ENCODE results near the gene PRAMEF17.
A peak's percentile ranks its signal among the peaks of the same experiment; 100 is the strongest.
"Not testable (repeated sequence)": the region's sequence is repeated elsewhere in the genome, so short reads cannot be mapped to it uniquely, and the experiment has no call there.

PRAMEF17 gene

GRCh38 chr1:13389332-13389731 is at the start of gene PRAMEF17:
Gene PRAMEF17 (plus strand): TSS chr1:13389632. CDS start chr1:13389658, 26 bp downstream.
- not testable (repeated sequence) for DNase-seq

GRCh38 chr1:13342496-13342895 is 46.9 kb upstream of the PRAMEF17 start:
- not testable (repeated sequence) for DNase-seq

GRCh38 chr1:13347034-13347433 is 42.4 kb upstream of the PRAMEF17 start, which contains the start of gene PRAMEF14:
Gene PRAMEF14 (minus strand): TSS chr1:13347134. CDS start chr1:13345314, 1,820 bp downstream.
- DNase-seq, result not testable (repeated sequence)

GRCh38 chr1:13353476-13353875 is 36.0 kb upstream of the PRAMEF17 start:
- DNase-seq, result not testable (repeated sequence)

GRCh38 chr1:13354475-13354874 is 35.0 kb upstream of the PRAMEF17 start:
- DNase-seq, result not testable (repeated sequence)

- peak; percentile 16 to 47 for DNase-seq
Observed at GRCh38 chr1:13356774-13357173, 32.7 kb upstream of the PRAMEF17 start.

- not testable (repeated sequence) for DNase-seq
Observed at GRCh38 chr1:13362364-13362763, 27.1 kb upstream of the PRAMEF17 start.

- not testable (repeated sequence) for DNase-seq
Observed at GRCh38 chr1:13364928-13365327, 24.5 kb upstream of the PRAMEF17 start.

- not testable (repeated sequence) for DNase-seq
Observed at GRCh38 chr1:13366536-13366935, 22.9 kb upstream of the PRAMEF17 start.

- not testable (repeated sequence) for DNase-seq
Observed at GRCh38 chr1:13368544-13368943, 20.9 kb upstream of the PRAMEF17 start.

- not testable (repeated sequence) for DNase-seq
Observed at GRCh38 chr1:13378983-13379382, 10.4 kb upstream of the PRAMEF17 start.

- DNase-seq, result not testable (repeated sequence)
Observed at GRCh38 chr1:13380380-13380779, 9.1 kb upstream of the PRAMEF17 start.

- not testable (repeated sequence) for DNase-seq
Observed at GRCh38 chr1:13393004-13393403, 3.6 kb downstream of the PRAMEF17 start.

- not testable (repeated sequence) for DNase-seq
Observed at GRCh38 chr1:13394761-13395160, 5.3 kb downstream of the PRAMEF17 start.

GRCh38 chr1:13395311-13395710 is 5.9 kb downstream of the PRAMEF17 start:
- not testable (repeated sequence) for DNase-seq

- no peak for DNase-seq
Observed at GRCh38 chr1:13407811-13408210, 18.4 kb downstream of the PRAMEF17 start.

- DNase-seq, result not testable (repeated sequence)
Observed at GRCh38 chr1:13410150-13410549, 20.7 kb downstream of the PRAMEF17 start, which contains the start of gene PRAMEF20. Gene PRAMEF20 (plus strand): TSS chr1:13410450. CDS start chr1:13416355, 5,905 bp downstream.

GRCh38 chr1:13430495-13430894 is 41.1 kb downstream of the PRAMEF17 start:
- no peak for DNase-seq

GRCh38 chr1:13432251-13432650 is 42.8 kb downstream of the PRAMEF17 start:
- no peak for DNase-seq

- not testable (repeated sequence) for DNase-seq
Observed at GRCh38 chr1:13433694-13434358, 44.4 kb downstream of the PRAMEF17 start.

- no peak for DNase-seq
Observed at GRCh38 chr1:13435458-13435857, 46.0 kb downstream of the PRAMEF17 start.

GRCh38 chr1:13439104-13439783 is 49.8 kb downstream of the PRAMEF17 start:
- not testable (repeated sequence) for DNase-seq

All from AML-193 (cell line).